Measurements from ENCODE around the gene SLC6A12. TPM values are rescaled to one million over a fixed set of nuclear protein-coding genes. Genes with fewer than 3 reads are reported as not detected.
"Not testable (repeated sequence)": the region's sequence is repeated elsewhere in the genome, so short reads cannot be mapped to it uniquely, and the experiment has no call there.

The SLC6A12 gene
- total RNA-seq, 1 donor from 2014 or later, result 3.4 TPM

DNA sequence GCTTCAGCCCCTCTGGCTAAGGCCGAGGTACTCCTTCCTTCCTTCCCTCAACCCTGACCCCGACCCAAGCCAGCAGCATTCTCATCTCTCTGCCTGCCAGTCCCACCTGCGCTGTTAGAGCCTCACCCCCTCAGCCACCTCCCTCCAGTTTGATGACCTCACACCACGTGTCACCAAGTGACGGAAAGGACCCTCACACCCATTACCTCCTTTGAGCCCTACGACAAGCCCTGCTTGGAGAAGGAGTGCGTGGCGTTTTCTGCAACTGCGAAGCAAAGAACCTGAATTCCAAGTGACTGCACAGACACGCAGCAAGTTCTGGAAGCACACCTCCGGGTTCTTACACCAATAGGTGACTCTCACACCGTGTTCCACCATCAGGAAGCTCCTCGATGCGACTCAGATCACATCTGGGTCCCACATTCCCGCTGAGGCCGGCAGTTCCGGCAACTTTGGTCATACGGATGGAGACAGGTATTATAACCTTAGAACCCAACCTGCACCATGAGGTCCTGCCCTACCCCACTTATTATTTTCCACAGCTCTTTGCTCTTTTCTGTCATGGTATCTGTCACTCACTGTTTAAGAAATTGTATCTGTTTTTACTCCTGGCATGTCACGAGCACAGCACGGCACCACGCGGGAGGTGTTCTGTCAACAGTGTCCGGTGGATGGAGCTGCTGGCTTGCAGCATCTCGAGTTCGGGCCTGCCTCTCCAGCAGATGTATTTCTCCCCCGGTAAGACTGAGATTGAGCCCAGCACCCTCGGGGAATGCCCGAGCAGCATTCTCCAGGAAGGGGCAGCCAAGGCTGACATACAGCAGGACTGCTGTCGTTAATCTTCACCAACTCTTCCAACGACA, 5.0 kb upstream of the SLC6A12 start:
- DNase-seq (ENCODE audit: low spot score), result no peak

DNA sequence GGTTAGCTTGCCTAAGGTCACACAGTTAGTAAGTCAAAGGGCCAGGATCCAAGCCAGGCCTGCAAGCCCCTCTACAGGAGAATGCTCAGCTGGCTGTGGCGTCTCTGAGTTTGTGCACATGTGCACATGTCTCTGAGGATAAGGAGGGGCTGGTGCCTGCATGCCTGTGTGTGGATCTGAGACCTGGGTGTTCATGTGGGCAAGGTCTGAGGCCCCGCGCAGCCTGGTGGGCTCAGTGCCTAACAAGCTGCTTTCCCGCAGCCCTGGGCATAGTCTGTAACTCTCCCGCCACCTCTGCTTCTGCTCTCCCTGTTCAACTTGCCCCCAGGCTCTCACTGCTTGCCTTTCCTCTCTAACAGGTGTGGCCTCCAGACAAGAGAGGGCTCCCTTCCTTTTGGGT, 4.3 kb upstream of the SLC6A12 start:
- DNase-seq (ENCODE audit: low spot score), result no peak

DNA sequence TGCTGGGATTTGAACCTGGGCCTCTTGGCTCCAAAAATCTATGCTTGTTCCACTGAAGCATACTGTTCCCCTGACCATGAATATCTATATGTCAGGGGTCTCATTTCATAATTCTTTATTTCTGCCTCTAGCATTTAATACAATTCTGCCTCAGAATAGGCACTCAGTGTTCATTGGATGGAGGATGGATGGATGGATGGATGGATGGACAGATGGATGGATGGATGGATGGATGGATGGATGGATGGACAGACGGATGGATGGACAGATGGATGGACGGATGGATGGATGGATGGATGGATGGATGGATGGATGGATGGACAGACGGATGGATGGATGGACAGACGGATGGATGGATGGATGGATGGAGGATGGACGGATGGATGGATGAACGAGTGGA, 3.1 kb upstream of the SLC6A12 start:
- not testable (repeated sequence) for DNase-seq (ENCODE audit: low spot score)

DNA sequence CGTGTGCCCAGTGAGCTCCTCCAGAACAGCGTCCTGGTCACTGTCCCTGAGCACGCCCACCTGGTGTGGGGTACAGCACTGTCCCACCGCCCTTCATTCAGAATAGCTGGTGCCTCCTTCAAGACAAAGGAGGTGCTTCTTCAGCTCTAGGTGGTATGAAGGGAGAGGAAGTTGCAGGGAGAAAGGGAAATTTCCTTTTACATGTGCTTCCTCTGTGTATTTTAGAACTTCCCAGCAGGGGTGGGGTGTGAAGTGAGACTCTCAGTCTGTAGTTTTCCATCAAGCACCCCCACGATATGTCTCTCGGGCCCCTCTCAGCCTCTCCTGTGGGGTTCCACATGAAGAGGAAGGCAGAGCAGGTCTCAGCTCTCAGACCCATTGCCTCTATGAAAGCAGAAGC, 1.2 kb upstream of the SLC6A12 start:
- no peak for DNase-seq (ENCODE audit: low spot score)

DNA sequence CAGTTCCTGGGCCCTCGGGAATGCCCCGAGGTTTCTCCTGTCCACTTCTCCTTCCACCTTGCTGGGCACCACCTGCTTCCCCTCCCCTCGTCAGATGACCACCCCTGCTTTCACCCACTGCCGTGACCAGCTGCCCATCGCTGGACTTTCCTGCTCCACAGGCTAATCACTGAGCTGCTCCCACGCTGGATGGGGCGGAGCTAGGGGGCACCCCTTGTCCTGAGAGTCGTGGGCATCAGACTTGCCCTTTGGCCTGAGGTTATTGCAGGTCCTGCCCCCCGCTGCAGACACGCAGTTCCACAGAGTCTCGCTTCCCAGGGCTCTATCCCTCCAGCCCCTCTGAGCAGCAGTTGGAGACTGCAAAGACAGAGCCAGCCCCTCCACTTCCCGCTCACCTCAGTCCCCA, 427 bp downstream of the SLC6A12 start:
- DNase-seq (ENCODE audit: low spot score), result no peak

DNA sequence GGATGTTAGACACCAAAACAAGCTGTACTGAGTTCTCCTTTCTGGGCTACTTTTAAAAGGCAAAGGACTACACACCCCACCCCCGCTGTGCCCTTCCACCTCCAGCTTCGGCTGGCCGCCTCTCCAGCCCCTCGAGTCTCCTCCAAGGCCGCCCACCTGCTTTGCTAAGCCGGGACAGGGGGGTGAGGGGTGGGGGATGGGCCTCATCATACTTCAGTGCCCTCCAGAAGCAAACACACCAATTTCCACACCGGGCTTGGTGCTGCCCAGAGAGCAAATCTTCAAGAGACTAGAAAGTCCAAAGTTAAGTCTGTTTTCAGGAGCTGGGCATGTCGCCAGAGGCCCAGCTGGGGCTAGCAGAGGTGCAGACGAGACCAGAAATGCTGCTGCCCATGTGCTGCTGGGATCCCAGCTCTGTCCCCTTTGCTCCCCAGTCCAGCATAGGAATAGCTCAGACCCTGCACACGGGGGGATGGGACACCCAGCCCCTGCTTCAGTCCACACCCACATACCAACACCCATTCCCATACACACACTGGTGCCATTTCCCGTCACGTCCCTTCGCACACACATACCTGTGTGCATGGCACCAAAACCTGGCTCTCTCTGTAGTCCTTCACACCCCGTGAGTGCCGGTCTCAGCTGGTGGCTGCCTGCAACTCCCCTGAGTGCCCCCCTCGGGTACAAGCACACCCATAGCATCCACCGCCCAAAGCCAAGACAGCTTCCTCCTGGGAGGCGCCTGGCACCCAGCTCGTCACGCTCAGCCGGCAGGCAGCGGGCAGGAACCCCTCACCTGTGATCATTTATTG, 1.0 kb downstream of the SLC6A12 start:
- no peak for DNase-seq (ENCODE audit: low spot score)

DNA sequence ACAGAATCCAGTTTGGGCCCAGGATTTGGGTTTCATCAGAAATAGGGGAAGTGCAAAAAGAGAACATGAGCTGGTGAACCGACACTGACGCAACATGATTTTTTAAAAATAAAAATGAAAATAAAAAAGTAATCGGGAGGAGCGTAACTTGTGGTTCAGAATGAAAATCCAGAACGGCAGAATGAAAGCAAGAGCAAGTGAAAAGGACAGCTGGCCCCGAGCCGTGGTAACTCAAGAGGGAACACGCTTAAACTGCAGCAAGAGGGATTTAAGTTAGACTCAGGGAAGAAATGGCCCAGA, 1.6 kb downstream of the SLC6A12 start:
- DNase-seq (ENCODE audit: low spot score), result no peak

DNA sequence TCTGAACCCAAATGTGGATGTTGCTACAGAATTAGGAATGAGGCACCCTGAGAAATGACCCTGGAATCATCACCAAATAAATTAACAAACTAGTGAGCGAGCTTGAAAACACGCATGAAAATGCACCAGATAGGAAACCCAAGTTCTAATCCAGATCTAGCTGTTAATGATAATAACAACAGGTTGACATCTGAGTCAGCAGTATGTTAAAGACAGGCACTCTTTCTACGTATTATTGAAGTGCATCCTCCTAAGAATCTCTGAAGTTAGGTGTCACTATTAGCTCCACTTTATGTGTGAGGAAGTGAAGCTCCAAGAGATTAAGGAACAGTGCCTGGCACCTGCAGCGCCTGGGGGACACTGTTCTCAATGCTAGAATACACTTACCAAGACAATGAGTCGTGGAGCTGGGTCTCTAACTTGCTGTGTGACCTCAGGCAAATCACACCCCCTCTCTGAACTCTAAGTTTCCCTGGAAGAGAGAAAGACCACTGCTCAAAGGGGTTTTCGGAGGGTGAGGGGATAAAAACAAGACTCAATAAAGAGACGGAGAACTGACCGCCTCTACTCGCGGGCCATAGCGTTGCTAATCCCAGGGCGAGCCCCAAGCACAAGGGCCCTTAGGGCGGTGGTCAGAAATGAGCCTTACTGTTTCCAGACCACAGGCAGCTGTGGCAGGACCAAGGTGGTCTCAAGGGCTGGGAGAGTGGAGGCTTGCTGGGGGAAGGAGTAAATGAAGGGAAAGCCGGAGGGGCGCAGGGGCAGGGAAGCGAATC, 2.1 kb downstream of the SLC6A12 start:
- DNase-seq (ENCODE audit: low spot score), result no peak

DNA sequence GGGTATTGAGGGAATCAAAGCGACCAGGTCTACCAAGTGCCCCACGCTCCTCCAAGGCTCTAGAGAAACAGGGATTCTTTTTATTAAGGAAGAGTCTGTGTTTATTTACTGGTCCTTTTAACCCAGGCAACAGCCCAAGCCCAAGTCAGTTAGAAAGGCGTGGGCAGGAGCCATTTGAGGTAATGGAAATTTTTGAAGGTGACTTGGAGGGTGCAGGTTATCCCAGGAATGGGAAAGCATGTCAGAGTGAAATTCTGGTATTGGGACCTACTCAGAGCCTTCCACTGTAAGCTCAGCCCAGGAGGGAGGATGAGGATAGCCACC, 2.9 kb downstream of the SLC6A12 start:
- DNase-seq (ENCODE audit: low spot score), result no peak

DNA sequence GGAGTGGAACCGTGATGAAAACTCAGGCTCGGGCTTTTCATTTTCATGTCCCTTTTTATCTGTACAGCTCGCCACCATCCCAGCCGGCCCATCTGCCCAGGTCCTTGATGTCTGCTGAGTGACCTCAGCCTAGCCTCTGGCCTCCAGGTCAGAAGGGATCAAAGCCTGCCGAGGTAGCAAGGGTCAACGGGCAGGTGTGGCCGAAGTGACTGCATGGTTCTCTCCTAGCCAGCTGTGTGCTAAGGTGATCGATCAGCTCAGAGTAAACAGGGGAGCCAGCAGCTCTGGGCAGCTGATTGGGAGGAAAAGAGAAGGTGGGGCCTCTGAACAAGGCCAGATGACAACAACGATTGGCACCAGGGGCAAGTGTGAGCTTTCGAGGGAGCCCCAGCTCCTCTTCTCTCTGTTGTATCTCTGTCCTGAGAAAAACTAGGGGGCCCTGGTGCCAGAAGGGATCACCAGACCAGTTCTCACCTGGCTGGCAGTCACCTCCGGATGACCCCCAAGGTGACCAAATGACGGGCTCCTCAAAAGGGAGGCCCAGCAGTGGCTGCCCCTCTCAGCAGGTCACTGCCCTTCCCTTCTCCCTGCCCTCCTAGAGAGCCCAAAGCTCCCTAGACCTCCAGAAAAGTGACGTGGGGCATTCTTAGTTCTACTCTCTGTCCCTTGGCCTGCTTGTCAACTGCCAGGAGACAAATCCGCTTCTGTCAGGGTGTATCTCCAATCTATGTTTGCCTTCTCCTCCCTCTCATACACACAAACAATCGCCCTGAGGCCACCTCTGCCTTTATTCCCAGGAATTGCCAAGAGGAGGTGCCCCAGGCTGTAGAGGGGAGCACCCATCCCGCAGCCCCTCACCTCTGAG, 3.4 kb downstream of the SLC6A12 start:
- no peak for DNase-seq (ENCODE audit: low spot score)

DNA sequence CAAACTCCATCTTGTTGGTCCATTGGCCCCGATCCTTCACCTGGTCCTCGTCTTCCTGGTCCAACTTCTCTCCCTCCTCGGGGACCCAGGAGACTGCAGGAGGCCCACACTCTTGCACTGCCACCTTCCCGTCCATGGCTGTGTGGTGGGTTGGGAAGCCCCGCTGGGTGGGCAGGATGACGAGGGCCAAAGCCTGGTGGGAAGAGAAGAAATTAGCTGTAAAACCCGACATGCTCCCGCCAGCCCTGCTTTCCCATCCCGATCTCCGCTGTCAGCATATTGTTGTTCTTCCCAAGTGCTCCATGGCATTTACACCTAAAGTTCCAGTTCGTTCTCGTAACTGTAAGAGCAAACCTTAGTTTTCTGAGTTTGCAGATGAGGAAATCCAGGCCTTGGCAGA, 4.1 kb downstream of the SLC6A12 start:
- DNase-seq (ENCODE audit: low spot score), result no peak

DNA sequence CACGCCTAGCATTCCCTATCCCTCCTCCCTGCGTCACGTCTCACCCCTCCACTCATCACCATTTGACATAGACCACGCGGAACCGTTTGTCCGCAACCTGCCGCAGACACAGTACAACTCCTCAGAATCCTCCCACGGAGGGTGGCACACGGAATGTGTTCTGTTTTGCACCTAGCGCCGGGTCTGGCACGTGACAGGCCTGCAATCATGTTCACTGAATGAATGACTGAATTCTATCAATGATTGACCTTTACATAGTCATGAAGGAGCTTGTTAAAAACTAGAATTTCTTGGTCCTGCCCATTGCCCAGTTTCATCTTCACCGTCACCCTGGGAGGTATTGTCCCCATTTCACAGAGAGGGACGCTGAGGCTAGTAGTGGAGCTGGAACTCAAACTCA, 4.7 kb downstream of the SLC6A12 start:
- no peak for DNase-seq (ENCODE audit: low spot score)

DNA sequence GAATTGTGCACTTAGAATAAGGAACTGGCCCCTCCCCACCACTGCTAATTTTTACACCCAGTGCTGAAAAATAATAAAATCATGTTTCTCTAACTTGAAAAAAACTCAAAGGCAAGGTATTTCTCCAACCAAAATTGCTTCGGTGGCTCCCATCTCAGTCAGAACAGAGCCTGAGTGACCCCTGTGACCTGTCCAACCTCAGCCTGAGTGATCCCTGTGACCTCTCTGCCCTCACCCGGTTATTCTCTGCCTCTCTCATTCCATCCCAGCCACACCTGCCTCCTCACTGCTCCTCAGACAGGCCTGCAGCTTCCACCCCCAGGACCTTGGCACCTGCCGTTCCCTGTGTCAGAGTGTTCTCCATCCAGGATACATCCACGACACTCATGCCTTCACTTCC, 5.1 kb downstream of the SLC6A12 start:
- DNase-seq (ENCODE audit: low spot score), result no peak

DNA sequence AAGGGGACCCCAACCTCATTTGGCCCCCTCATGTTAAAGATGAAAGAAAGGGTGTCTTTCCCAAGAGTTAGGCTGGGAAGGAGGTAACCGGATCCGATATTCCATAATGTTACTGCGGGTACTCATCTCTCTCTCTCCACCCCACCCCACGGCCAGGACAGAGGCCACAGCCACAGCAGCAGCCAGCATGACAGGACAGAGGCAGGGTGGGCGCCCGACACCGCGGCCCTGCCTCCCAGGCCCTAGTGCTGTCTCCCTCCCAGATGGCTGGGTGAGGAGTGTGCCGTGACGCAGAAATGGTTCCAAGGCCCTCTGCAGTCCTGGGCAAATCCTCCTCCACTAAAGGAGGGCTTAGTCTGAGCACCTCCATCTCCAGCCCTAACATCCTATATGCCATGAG, 6.2 kb downstream of the SLC6A12 start:
- DNase-seq (ENCODE audit: low spot score), result no peak

DNA sequence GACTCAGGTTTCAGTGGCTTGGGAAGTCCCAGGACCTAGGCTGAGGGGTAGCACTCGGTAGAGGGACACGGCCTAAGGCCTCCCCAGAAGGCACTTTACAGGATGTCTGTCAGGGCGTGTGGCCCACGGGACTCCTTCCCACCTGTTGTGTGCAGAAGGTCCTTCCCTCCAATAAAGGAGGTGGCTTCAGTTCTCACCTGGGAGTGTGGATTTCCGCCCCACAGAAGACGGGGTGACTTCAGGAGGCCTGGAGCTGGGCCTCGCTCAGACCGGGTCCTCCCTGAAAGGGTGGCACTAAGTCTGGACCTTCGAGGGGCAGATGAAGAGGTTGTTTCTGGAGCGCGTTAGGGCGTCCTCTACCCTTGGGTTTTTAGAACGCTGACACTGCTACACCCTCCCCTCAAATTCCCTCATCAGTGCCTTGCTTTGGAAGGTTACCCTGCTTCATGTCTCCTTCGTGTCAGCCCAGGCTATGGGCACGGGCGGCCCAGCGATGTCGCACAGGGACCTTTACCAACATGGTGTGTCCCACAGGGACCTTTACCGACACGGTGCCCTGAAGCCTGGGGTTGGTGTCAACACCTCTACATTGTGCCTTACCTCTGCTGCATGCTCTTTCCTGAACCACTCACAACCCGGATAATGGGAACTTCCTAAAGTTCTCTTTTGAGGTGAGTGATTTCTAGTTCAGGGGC, 7.1 kb downstream of the SLC6A12 start:
- DNase-seq (ENCODE audit: low spot score), result no peak

DNA sequence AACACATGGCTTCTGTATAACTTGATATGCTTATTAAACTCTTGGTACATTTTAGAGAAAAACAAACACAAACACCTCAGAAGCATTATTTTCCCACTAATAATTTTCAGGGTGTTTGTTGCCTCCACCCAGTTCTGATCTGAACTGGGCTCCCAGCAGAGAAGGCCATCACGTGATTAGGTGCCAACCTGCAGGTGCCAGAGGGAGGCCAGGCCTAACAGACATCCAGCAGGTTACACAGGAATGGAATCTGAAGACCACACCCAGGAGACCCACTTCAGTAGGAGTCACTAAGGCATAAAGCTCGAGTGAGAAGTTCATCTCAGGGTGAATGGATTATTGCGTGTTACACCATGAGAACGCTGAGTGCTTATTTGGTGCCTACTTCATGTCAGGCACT, 8.9 kb downstream of the SLC6A12 start:
- no peak for DNase-seq (ENCODE audit: low spot score)

DNA sequence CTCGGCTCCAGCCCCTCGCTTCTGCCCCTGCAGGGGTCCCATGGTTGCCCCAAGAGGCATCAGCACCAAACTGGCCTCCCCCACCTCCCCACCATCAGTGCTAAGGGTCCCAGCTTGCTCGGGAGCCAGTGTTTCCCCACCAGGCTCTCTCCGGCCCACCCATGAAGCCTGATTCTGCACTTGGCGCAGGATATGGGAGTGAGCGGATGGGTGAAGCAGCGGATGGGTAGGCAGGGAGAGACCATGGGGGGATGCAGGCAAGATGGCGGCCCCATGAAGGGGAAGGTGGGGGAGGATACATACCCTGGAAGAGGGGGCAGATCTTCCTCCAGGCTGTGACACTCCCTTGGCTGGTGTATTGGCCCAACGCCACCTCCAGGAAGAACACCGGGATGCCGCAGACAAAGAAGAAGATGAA, 9.7 kb downstream of the SLC6A12 start:
- DNase-seq (ENCODE audit: low spot score), result no peak

DNA sequence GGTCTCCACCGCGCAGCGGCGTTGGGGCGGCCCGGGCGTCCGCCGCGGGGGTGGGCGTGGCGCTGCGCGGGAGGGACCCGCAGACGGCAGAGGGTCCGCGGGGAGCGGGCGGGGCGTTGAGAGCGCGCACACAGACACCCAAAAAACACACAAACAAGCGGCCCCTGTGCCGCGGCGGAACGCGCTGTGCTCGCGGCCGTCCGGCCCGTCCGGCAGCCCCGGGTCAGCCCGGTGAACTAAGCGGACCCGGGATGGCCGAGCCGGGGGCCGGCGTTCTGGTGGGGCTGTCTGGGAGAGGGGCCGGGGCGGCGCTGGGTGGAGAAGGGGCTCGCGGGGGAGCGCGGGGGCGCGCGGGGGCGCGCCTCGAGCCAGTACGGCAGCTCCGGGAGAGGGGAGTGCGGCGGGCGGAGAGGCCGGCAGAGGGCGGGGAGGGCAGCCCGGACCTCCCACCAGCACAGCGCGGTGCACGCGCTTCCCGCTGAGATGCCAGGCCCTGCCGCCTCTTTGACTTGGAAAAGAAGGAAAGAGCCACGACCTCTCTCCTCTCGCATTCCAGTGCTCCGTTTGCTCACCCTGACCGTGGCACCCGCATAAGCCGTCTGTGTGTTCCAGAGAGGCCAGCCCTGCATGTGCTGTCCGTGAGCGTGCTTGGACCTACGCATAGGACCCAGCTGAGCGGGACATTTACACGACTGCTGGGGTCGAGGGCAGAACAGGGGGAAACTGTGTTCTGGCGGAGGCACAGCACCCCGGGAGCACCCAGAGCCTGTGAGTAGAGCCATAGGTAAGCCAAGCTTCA, 10.3 kb downstream of the SLC6A12 start:
- no peak for DNase-seq (ENCODE audit: low spot score)

DNA sequence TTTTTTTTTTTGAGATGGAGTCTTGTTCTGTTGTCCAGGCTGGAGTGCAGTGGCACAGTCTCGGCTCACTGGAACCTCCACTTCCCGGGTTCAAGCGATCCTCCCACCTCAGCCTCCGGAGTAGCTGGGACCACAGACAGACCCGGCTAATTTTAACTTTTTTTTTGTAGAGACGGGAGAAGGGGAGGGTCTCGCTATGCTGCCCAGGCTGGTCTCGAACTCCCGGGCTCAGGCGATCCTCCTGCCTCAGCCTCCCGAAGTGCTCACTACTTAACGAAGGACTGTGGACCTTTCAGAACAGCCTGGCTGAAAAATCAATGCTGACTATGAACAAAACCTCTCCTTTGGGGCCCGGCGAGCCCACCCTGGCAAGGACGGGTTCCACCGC, 10.9 kb downstream of the SLC6A12 start:
- no peak for DNase-seq (ENCODE audit: low spot score)

Measured in mesenteric fat pad (tissue), 1 donor.